GM10248 (cell line): ENCODE results near the gene RARRES1.

Experiments
- CTCF ChIA-PET: fragments of 300-600 bp; sonication (Branson Sonifier 250); formaldehyde crosslinking; extraction: SDS; loops from one replicate; lab custom pipeline; 2021; ENCODE audit warnings: antibody characterized with exemption; lab: Yijun Ruan, JAX
- POLR2A ChIA-PET: fragments of 350-650 bp; sonication (Branson Sonifier 250); formaldehyde crosslinking; extraction: SDS; loops from one replicate; lab custom pipeline; 2020; ENCODE audit warnings: antibody characterized with exemption; lab: Yijun Ruan, JAX
- DNase-seq: peaks from one replicate; pipeline ENCODE4 v3.0.0; 2012; ENCODE audit errors: extremely low spot score
- CTCF ChIP-seq: IDR thresholded peaks from 2 replicates; pipeline ENCODE4 v1.5.1; 2012; ENCODE audit warnings: mild to moderate bottlenecking, low read depth; ENCODE audit errors: extremely low read depth, missing control alignments, control extremely low read depth

The RARRES1 gene

GRCh38 chr3:158731486-158731885 is 771 bp downstream of the RARRES1 start:
- no peak for TF ChIP-seq CTCF
- CTCF ChIA-PET: interaction anchor here (6.4 kb wide), 1 partner anchor 60 kb away, joined by 80 read pairs; no protein-coding TSS in a partner anchor
- no peak for DNase-seq
- POLR2A ChIA-PET: no interaction called here

GRCh38 chr3:158728851-158729250 is 3.4 kb downstream of the RARRES1 start:
- no peak for DNase-seq
- TF ChIP-seq CTCF: no peak
- CTCF ChIA-PET: interaction anchor here (1.1 to 6.4 kb wide), 20 partner anchors 8 to 81 kb away, joined by 3 to 80 read pairs (median 12); partner anchors contain the start of genes LXN and MFSD1
- POLR2A ChIA-PET: no interaction called here

- ChIA-PET POLR2A (no interaction called here), CTCF (interaction anchor here (0.7 to 6.4 kb wide), 41 partner anchors 9 to 1121 kb away, joined by 3 to 80 read pairs (median 6); partner anchors contain the start of genes GFM1, LXN, MFSD1 and MLF1)
- DNase-seq: no peak
- TF ChIP-seq CTCF: no peak
Measured at GRCh38 chr3:158728061-158728377, 4.2 kb downstream of the RARRES1 start.

- ChIA-PET POLR2A (no interaction called here), CTCF (interaction anchor here (0.7 to 6.4 kb wide), 45 partner anchors 10 to 1121 kb away, joined by 3 to 80 read pairs (median 6); partner anchors contain the start of genes GFM1, LXN, MFSD1 and MLF1)
- peak; percentile 89 for TF ChIP-seq CTCF
Measured at GRCh38 chr3:158727206-158728060, 4.8 kb downstream of the RARRES1 start.

GRCh38 chr3:158725348-158726011 is 6.8 kb downstream of the RARRES1 start:
- no peak for TF ChIP-seq CTCF
- no peak for DNase-seq
- CTCF ChIA-PET: interaction anchor here (0.8 to 6.4 kb wide), 9 partner anchors 9 to 85 kb away, joined by 3 to 80 read pairs (median 6); no protein-coding TSS in a partner anchor
- POLR2A ChIA-PET: no interaction called here

More at GRCh38 chr3:158727206-158728060, 4.8 kb downstream of the RARRES1 start:
- DNase-seq: peak; percentile 77

GRCh38 chr3:158723991-158724390 is 8.3 kb downstream of the RARRES1 start:
- CTCF ChIA-PET: interaction anchor here (0.9 to 2.0 kb wide), 6 partner anchors 10 to 68 kb away, joined by 3 to 6 read pairs (median 6); no protein-coding TSS in a partner anchor
- no peak for DNase-seq
- POLR2A ChIA-PET: no interaction called here
- TF ChIP-seq CTCF: no peak
